Endothelial cell of umbilical vein (primary cell): ENCODE measurements around the gene HEXIM1. TPM values are rescaled to one million over a fixed set of nuclear protein-coding genes. Genes with fewer than 3 reads are reported as not detected.

ENCODE experiments used
- BruUV-seq: library from RNA; stranded (reverse); fragments of 400-500 nt; replicated peaks from 2 replicates; lab custom pipeline; 2021; lab: Mats Ljungman, UMichigan
- CTCF ChIA-PET: fragments of 300-600, 350-600 bp; sonication (Branson Sonifier 250); formaldehyde crosslinking; loops from one replicate; lab custom pipeline; 2021; ENCODE audit warnings: antibody characterized with exemption, inconsistent platforms; lab: Charles Lee
- POLR2A ChIA-PET: fragments of 300-600, 350-600 bp; sonication (Branson Sonifier 250); formaldehyde crosslinking; loops from one replicate; lab custom pipeline; 2021; ENCODE audit warnings: antibody characterized with exemption, inconsistent platforms; lab: Charles Lee
- DNase-seq: peaks from one replicate; pipeline ENCODE4 v3.0.0-alpha.2; 2011; ENCODE audit warnings: low read depth, low spot score
- FAIRE-seq: peaks from 2 replicates; lab custom pipeline; 2011; peaks lifted over from hg19 to GRCh38; lab: Jason Lieb, UNC
- H2AFZ ChIP-seq: 2 replicates; pipeline ENCODE4 v1.6.0; 2012; ENCODE audit warnings: low read depth, low read length, control low read depth, inconsistent platforms
- H3K27ac ChIP-seq: 2 replicates; pipeline ENCODE4 v1.5.1; 2011; ENCODE audit warnings: low read depth, mild to moderate bottlenecking, control low read depth, low read length, moderate library complexity; ENCODE audit not compliant: insufficient read depth
- H3K27me3 ChIP-seq, 2 experiments: 2 replicates each; pipeline versions ENCODE4 v1.6.0 to v1.6.1; 2011; ENCODE audit warnings: low read length in 2 of 2, mixed read lengths in 1 of 2; ENCODE audit not compliant: control insufficient read depth in 2 of 2, insufficient read depth in 2 of 2
- H3K36me3 ChIP-seq, 2 experiments: 2 replicates in 1 of 2; 3 replicates in 1 of 2; pipeline ENCODE4 v1.5.1; 2011; ENCODE audit warnings: low read length in 2 of 2, mild to moderate bottlenecking in 1 of 2, moderate library complexity in 1 of 2; ENCODE audit not compliant: control insufficient read depth in 2 of 2, insufficient read depth in 2 of 2; ENCODE audit errors: extremely low read depth in 1 of 2
- H3K4me1 ChIP-seq: 3 replicates; pipeline ENCODE4 v1.5.1; 2011; ENCODE audit warnings: mild to moderate bottlenecking, low read length; ENCODE audit not compliant: control insufficient read depth, insufficient read depth; ENCODE audit errors: extremely low read depth
- H3K4me2 ChIP-seq: 2 replicates; pipeline ENCODE4 v1.6.1; 2011; ENCODE audit warnings: low read length, control low read depth, mixed read lengths; ENCODE audit not compliant: insufficient read depth
- H3K4me3 ChIP-seq, 3 experiments: fragments of 200-600 bp in 1 of 3; sonication (generic), shearing (Covaris generic) in 1 of 3; replicated peaks in 1 of 3; 2 replicates each; pipeline ENCODE4 v1.5.1; 2011 to 2016; ENCODE audit warnings: control low read depth in 3 of 3, low read length in 3 of 3, mild to moderate bottlenecking in 2 of 3, inconsistent platforms in 1 of 3, low read depth in 1 of 3, moderate library complexity in 1 of 3; ENCODE audit not compliant: insufficient read depth in 1 of 3
- H3K79me2 ChIP-seq: 2 replicates; pipeline ENCODE4 v1.6.0; 2012; ENCODE audit warnings: low read length, inconsistent platforms; ENCODE audit not compliant: control insufficient read depth, insufficient read depth
- H3K9ac ChIP-seq: replicated peaks from 2 replicates; pipeline ENCODE3; 2011; ENCODE audit warnings: low read length, control low read depth; ENCODE audit not compliant: insufficient read depth; ENCODE audit errors: extremely low read depth
- H3K9me1 ChIP-seq: replicated peaks from 3 replicates; pipeline ENCODE4 v1.6.0; 2011; ENCODE audit warnings: mild to moderate bottlenecking, low read length; ENCODE audit not compliant: control insufficient read depth, insufficient read depth; ENCODE audit errors: extremely low read depth
- H3K9me3 ChIP-seq: replicated peaks from 2 replicates; pipeline ENCODE4 v1.5.1; 2012; ENCODE audit warnings: low read length, inconsistent platforms; ENCODE audit not compliant: control insufficient read depth, insufficient read depth
- H4K20me1 ChIP-seq: replicated peaks from 2 replicates; pipeline ENCODE3; 2011; ENCODE audit warnings: mild to moderate bottlenecking, low read length; ENCODE audit not compliant: control insufficient read depth, insufficient read depth; ENCODE audit errors: extremely low read depth
- EZH2 ChIP-seq: IDR thresholded peaks from 2 replicates; pipeline ENCODE4 v1.6.1; 2012; ENCODE audit warnings: borderline replicate concordance, low read depth, mild to moderate bottlenecking, moderate library complexity, low read length, inconsistent platforms; ENCODE audit not compliant: severe bottlenecking
- FOS ChIP-seq: IDR thresholded peaks from 2 replicates; pipeline ENCODE4 v1.6.1; 2011; ENCODE audit warnings: mild to moderate bottlenecking, low read length, moderate library complexity, borderline replicate concordance; ENCODE audit not compliant: insufficient read depth
- GATA2 ChIP-seq: IDR thresholded peaks from 2 replicates; pipeline ENCODE4 v1.7.0; 2011; ENCODE audit warnings: low read depth, mild to moderate bottlenecking, moderate library complexity, mixed read lengths, low read length; ENCODE audit not compliant: insufficient read length, insufficient read depth
- JUN ChIP-seq: IDR thresholded peaks from 2 replicates; pipeline ENCODE4 v1.6.1; 2011; ENCODE audit warnings: borderline replicate concordance, low read depth; ENCODE audit not compliant: insufficient read length, insufficient read depth
- MYC ChIP-seq: IDR thresholded peaks from one replicate; pipeline ENCODE4 v1.6.1; 2011; ENCODE audit warnings: mild to moderate bottlenecking, low read depth, low read length
- POLR2A ChIP-seq: IDR thresholded peaks from 2 replicates; pipeline ENCODE4 v1.6.1; 2012; ENCODE audit warnings: low read depth, mild to moderate bottlenecking, control low read depth, low read length
- POLR2AphosphoS5 ChIP-seq: IDR thresholded peaks from 2 replicates; pipeline ENCODE4 v1.6.1; 2012; ENCODE audit warnings: low read depth, mild to moderate bottlenecking, control low read depth, low read length, moderate library complexity; ENCODE audit not compliant: insufficient read depth
- dilution Hi-C: fragments of 300-500 bp; cut with MboI; formaldehyde crosslinking; loops from one replicate; pipeline ENCODE4 v1.15.0; 2019; ENCODE audit warnings: low sequenced_read_pairs; ENCODE audit not compliant: extremely low pct_ligation_motif_present
- intact Hi-C: fragments of 100-400 bp; cut with micrococcal nuclease; formaldehyde crosslinking; loops from one replicate; pipeline ENCODE4 v1.10.0; 2022
- polyA plus RNA-seq, 4 experiments: library from polyadenylated mRNA; depleted of rRNA in 3 of 4; stranded (reverse) in 3 of 4; unstranded in 1 of 4; fragments of >200 nt; gene quantifications; 2 replicates each; pipeline versions ENCODE4 v1.2.1 to v1.2.3, GENCODE V29; 2011 to 2012; ENCODE audit warnings: missing spikeins in 1 of 4
- total RNA-seq: library from RNA; stranded (reverse); gene quantifications from 2 replicates; pipeline ENCODE4 v1.2.3, GENCODE V29; 2021
- TF ChIP-seq, protein P1 (sequence below): IDR thresholded peaks from 2 replicates; pipeline ENCODE4 v1.6.1; 2011; ENCODE audit not compliant: insufficient read depth, insufficient read length
- TF ChIP-seq, protein P2 (sequence below), 2 donors: IDR thresholded peaks; 1 replicate in 1 of 2; 2 replicates in 1 of 2; pipeline ENCODE4 v1.5.1; 2011; ENCODE audit warnings: low read length in 2 of 2, mild to moderate bottlenecking in 2 of 2, moderate library complexity in 2 of 2, control low read depth in 1 of 2, inconsistent platforms in 1 of 2, low read depth in 1 of 2; ENCODE audit not compliant: insufficient read depth in 1 of 2; ENCODE audit errors: extremely low read depth in 1 of 2

Gene HEXIM1
- total and polyA plus RNA-seq, 2 donors (not counting 3 experiments of a cell fraction or from before 2014, with no cell fraction given): 7.0 to 20.0 TPM

DNA sequence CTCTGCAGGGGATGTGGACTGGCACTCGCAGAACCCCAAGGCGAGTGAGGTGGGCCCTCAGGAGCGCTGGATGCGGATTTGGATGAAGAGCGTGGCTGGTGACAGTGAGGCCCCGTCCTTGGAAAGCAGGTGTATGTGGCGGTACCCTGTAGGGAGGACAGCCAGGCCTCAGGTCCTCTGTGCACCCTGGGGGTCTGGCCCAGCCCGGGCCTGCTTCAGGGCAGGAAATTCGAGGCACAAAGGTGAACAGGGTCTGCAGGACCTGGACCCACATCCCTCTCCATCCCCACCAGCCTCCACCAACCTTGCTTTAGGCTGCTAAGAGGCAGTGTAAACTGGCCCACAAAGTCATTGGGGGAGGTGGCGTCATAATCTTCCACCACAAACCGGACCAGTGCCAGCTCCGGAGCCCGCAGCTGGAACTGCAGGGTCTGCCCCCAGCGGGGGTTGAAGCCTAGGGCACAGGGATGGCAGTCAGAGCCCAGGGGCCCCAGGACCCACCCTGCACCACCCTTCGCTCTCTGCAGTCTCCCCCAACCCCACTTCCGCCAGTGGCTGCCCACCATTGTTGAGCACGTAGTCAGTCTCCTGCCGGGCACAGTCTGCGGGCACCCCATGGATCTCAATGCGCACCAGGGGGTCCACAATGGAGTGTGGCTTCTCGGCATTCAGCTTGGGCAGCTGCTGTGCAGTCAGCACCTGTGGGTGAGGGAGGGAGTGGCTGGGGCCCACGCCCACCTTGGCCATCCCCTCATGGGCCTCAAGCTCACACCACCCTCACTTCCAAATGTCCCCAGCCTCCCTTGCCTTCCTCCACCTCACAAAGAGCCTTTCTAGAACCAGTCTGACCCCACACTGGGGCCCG lies 35.5 kb upstream of the HEXIM1 start:
- no peak overlapping the region for H3K4me2 ChIP-seq
- FAIRE-seq (no peak), DNase-seq (no peak)
- no TSS peak for BruUV-seq
- ChIA-PET CTCF (interaction anchor here (1.2 to 1.9 kb wide), 2 partner anchors 14 to 22 kb away, joined by 4 to 9 read pairs; partner anchors contain the start of gene ACBD4), POLR2A (no interaction called here)
- no peaks in the 10 kb centered on the region for H4K20me1 ChIP-seq
- no peak overlapping the region for H2AFZ ChIP-seq
- no peaks in the 10 kb centered on the region for H3K9me3 ChIP-seq
- no peaks in the 10 kb centered on the region for H3K27me3 ChIP-seq
- H3K36me3 ChIP-seq: peaks cover 3 to 4% of the 10 kb centered on the region in 2 experiments
- intact Hi-C loops (no loop called here), dilution Hi-C loops (no loop called here)
- no peak overlapping the region for H3K9ac ChIP-seq
- H3K79me2 ChIP-seq: no peaks in the 10 kb centered on the region
- TF ChIP-seq, protein P1, sequence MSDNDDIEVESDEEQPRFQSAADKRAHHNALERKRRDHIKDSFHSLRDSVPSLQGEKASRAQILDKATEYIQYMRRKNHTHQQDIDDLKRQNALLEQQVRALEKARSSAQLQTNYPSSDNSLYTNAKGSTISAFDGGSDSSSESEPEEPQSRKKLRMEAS: no peak
- TF ChIP-seq POLR2A (no peak), POLR2AphosphoS5 (no peak), EZH2 (no peak), FOS (no peak), GATA2 (no peak), MYC (no peak)
- no peaks in the 10 kb centered on the region for H3K9me1 ChIP-seq
- H3K27ac ChIP-seq: no peak overlapping the region
- H3K4me1 ChIP-seq: no peaks in the 10 kb centered on the region
- H3K4me3 ChIP-seq: no peak overlapping the region

DNA sequence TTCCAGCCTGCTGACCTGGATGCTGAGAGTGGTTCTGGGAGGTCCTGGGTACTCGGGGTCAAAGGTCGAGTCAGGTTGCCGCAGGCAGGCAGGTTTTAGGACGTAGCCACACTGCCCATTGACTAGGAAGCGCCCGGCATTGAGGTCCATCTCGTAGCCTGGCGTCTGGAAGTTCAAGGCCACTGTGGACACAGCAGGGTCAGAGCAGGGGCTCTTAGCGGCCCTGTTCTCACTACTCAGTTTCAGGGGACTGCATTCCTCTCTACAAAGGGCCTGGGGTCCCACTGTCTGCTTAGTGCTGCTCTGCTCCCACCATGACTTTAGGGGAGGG lies 34.9 kb upstream of the HEXIM1 start:
- H4K20me1 ChIP-seq: no peaks in the 10 kb centered on the region
- no peak overlapping the region for H3K9ac ChIP-seq
- no peak overlapping the region for H3K4me2 ChIP-seq
- peaks cover 0 to under 1% of the 10 kb centered on the region in 2 experiments for H3K36me3 ChIP-seq
- H3K9me3 ChIP-seq: no peaks in the 10 kb centered on the region
- H3K4me3 ChIP-seq: no peak overlapping the region
- FAIRE-seq (no peak), DNase-seq (no peak)
- H3K27me3 ChIP-seq: no peaks in the 10 kb centered on the region
- intact Hi-C loops (no loop called here), dilution Hi-C loops (no loop called here)
- no peak overlapping the region for H2AFZ ChIP-seq
- H3K79me2 ChIP-seq: no peaks in the 10 kb centered on the region
- ChIA-PET POLR2A (no interaction called here), CTCF (no interaction called here)
- BruUV-seq: no TSS peak
- no peak for TF ChIP-seq MYC
- TF ChIP-seq FOS: no peak
- TF ChIP-seq EZH2: no peak
- no peak for TF ChIP-seq GATA2
- TF ChIP-seq, protein P2, sequence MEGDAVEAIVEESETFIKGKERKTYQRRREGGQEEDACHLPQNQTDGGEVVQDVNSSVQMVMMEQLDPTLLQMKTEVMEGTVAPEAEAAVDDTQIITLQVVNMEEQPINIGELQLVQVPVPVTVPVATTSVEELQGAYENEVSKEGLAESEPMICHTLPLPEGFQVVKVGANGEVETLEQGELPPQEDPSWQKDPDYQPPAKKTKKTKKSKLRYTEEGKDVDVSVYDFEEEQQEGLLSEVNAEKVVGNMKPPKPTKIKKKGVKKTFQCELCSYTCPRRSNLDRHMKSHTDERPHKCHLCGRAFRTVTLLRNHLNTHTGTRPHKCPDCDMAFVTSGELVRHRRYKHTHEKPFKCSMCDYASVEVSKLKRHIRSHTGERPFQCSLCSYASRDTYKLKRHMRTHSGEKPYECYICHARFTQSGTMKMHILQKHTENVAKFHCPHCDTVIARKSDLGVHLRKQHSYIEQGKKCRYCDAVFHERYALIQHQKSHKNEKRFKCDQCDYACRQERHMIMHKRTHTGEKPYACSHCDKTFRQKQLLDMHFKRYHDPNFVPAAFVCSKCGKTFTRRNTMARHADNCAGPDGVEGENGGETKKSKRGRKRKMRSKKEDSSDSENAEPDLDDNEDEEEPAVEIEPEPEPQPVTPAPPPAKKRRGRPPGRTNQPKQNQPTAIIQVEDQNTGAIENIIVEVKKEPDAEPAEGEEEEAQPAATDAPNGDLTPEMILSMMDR (IDR thresholded peaks at IDR 0.05; ENCODE audit: extremely low read depth in 1 of 2, insufficient read depth in 1 of 2, low read depth in 1 of 2, low read length in 2 of 2): no peak
- no peak for TF ChIP-seq JUN
- TF ChIP-seq POLR2AphosphoS5: no peak
- TF ChIP-seq, protein P1: no peak
- TF ChIP-seq POLR2A: no peak
- H3K27ac ChIP-seq: no peak overlapping the region
- no peaks in the 10 kb centered on the region for H3K4me1 ChIP-seq
- no peaks in the 10 kb centered on the region for H3K9me1 ChIP-seq
